SK-N-SH (cell line): ENCODE measurements around the gene NTM. TPM values are rescaled to one million over a fixed set of nuclear protein-coding genes. Genes with fewer than 3 reads are reported as not detected.

Source experiments
- CTCF ChIA-PET: fragments of 300-600, 350-600 bp; formaldehyde crosslinking; extraction: SDS; loops from one replicate; lab custom pipeline; 2021; lab: Yijun Ruan, JAX
- POLR2A ChIA-PET: fragments of 350-600 bp; sonication (Branson Sonifier 250); formaldehyde crosslinking; extraction: SDS; loops from one replicate; lab custom pipeline; 2020; ENCODE audit warnings: antibody characterized with exemption, inconsistent platforms; lab: Yijun Ruan, JAX
- DNase-seq: peaks from one replicate; pipeline ENCODE4 v3.0.0; 2012
- H2AFZ ChIP-seq: fragments of 200-600 bp; sonication (generic); 2 replicates; pipeline ENCODE4 v1.8.1; 2016; ENCODE audit warnings: antibody characterized with exemption, mild to moderate bottlenecking, low read depth
- H3F3A ChIP-seq: fragments of 200-600 bp; sonication (generic); replicated peaks from 2 replicates; pipeline ENCODE3; 2016; ENCODE audit warnings: antibody characterized with exemption, mild to moderate bottlenecking; ENCODE audit not compliant: insufficient read depth
- H3K27ac ChIP-seq, 2 experiments: fragments of 200-500 bp in 1 of 2; fragments of 200-600 bp in 1 of 2; sonication (Bioruptor generic) in 1 of 2; sonication (generic), shearing (Covaris generic) in 1 of 2; 2 replicates each; pipeline versions ENCODE4 v1.5.1 to v1.6.1; 2014 to 2016; ENCODE audit warnings: low read depth in 2 of 2, inconsistent platforms in 1 of 2, low read length in 1 of 2, mild to moderate bottlenecking in 1 of 2, mixed read lengths in 1 of 2
- H3K27me3 ChIP-seq: fragments of 200-600 bp; sonication (generic), shearing (Covaris generic); 2 replicates; pipeline ENCODE4 v1.6.1; 2016; ENCODE audit warnings: mixed run types; ENCODE audit not compliant: insufficient read depth
- H3K36me3 ChIP-seq, 2 experiments: fragments of 200-500 bp in 1 of 2; fragments of 200-600 bp in 1 of 2; sonication (Bioruptor generic) in 1 of 2; sonication (generic) in 1 of 2; replicated peaks in 1 of 2; 2 replicates each; pipeline versions ENCODE3 to v1.5.1; 2014 to 2016; ENCODE audit warnings: low read length in 1 of 2, mild to moderate bottlenecking in 1 of 2; ENCODE audit not compliant: insufficient read depth in 2 of 2, control insufficient read depth in 1 of 2
- H3K4me1 ChIP-seq, 2 experiments: fragments of 200-500 bp in 1 of 2; fragments of 200-600 bp in 1 of 2; sonication (Bioruptor generic) in 1 of 2; sonication (generic), shearing (Covaris generic) in 1 of 2; 2 replicates each; pipeline versions ENCODE4 v1.5.1 to v1.6.1; 2014 to 2016; ENCODE audit warnings: low read depth in 1 of 2, low read length in 1 of 2, mixed run types in 1 of 2; ENCODE audit not compliant: insufficient read depth in 2 of 2, control insufficient read depth in 1 of 2
- H3K4me2 ChIP-seq: fragments of 200-600 bp; sonication (generic), shearing (Covaris generic); 2 replicates; pipeline ENCODE4 v1.6.1; 2017; ENCODE audit warnings: mixed run types
- H3K4me3 ChIP-seq, 2 experiments: fragments of 200-500 bp in 1 of 2; fragments of 200-600 bp in 1 of 2; sonication (Bioruptor generic) in 1 of 2; sonication (generic), shearing (Covaris generic) in 1 of 2; 2 replicates each; pipeline versions ENCODE4 v1.5.1 to v1.8.1; 2014 to 2016; ENCODE audit warnings: low read depth in 2 of 2, inconsistent platforms in 1 of 2, low read length in 1 of 2, mild to moderate bottlenecking in 1 of 2, mixed read lengths in 1 of 2, moderate library complexity in 1 of 2
- H3K79me2 ChIP-seq: fragments of 200-600 bp; sonication (generic); 2 replicates; pipeline ENCODE4 v1.8.1; 2017; ENCODE audit warnings: mild to moderate bottlenecking; ENCODE audit not compliant: insufficient read depth
- H3K9ac ChIP-seq: fragments of 200-600 bp; sonication (generic); 2 replicates; pipeline ENCODE4 v1.6.1; 2017; ENCODE audit warnings: mixed run types
- H3K9me2 ChIP-seq: fragments of 200-600 bp; sonication (generic); 2 replicates; pipeline ENCODE4 v1.6.1; 2017; ENCODE audit warnings: mixed run types
- H3K9me3 ChIP-seq: fragments of 200-600 bp; sonication (generic); 2 replicates; pipeline ENCODE4 v1.6.1; 2017; ENCODE audit warnings: mixed run types, mild to moderate bottlenecking, moderate library complexity
- H4K20me1 ChIP-seq: fragments of 200-600 bp; sonication (generic); 2 replicates; pipeline ENCODE4 v1.6.1; 2017; ENCODE audit warnings: mild to moderate bottlenecking, mixed run types; ENCODE audit not compliant: insufficient read depth
- CHD2 ChIP-seq: fragments of 150-350 bp; IDR thresholded peaks from 2 replicates; pipeline ENCODE4 v1.6.1; 2018; ENCODE audit warnings: low read length; ENCODE audit not compliant: partially characterized antibody
- EP300 ChIP-seq, 2 experiments: IDR thresholded peaks; 2 replicates each; pipeline versions ENCODE4 v1.4.0 to v1.6.1; 2012; ENCODE audit warnings: borderline replicate concordance in 1 of 2, low read depth in 1 of 2, low read length in 1 of 2
- IRF3 ChIP-seq: fragments of 150-350 bp; IDR thresholded peaks from 2 replicates; pipeline ENCODE4 v1.6.1; 2016; ENCODE audit warnings: mild to moderate bottlenecking, low read depth, low read length
- MAX ChIP-seq: IDR thresholded peaks from 2 replicates; pipeline ENCODE4 v1.4.0; 2012; ENCODE audit warnings: low read depth
- NFIC ChIP-seq: IDR thresholded peaks from 2 replicates; pipeline ENCODE4 v1.4.0; 2012; ENCODE audit warnings: borderline replicate concordance
- NRF1 ChIP-seq: IDR thresholded peaks from 2 replicates; pipeline ENCODE4 v1.6.1; 2012; ENCODE audit warnings: low read depth, mild to moderate bottlenecking, low read length
- PBX3 ChIP-seq: IDR thresholded peaks from 2 replicates; pipeline ENCODE4; 2012
- POLR2AphosphoS5 ChIP-seq: IDR thresholded peaks from 2 replicates; pipeline ENCODE4 v1.6.1; 2012; ENCODE audit warnings: low read depth, low read length
- RAD21 ChIP-seq: IDR thresholded peaks from 2 replicates; pipeline ENCODE4 v1.6.1; 2012; ENCODE audit warnings: mild to moderate bottlenecking, low read length
- REST ChIP-seq: IDR thresholded peaks from 2 replicates; pipeline ENCODE4 v1.6.1; 2012; ENCODE audit warnings: mild to moderate bottlenecking, low read depth, low read length, moderate library complexity
- RXRA ChIP-seq: IDR thresholded peaks from 2 replicates; pipeline ENCODE4 v1.4.0; 2012; ENCODE audit warnings: low read depth, mild to moderate bottlenecking, borderline replicate concordance
- SIN3A ChIP-seq: IDR thresholded peaks from 2 replicates; pipeline ENCODE4 v1.6.1; 2012; ENCODE audit warnings: low read depth, mild to moderate bottlenecking, low read length, moderate library complexity, borderline replicate concordance
- TAF1 ChIP-seq: IDR thresholded peaks from 2 replicates; pipeline ENCODE4 v1.6.1; 2012; ENCODE audit warnings: low read depth, mild to moderate bottlenecking, low read length, moderate library complexity, borderline replicate concordance
- TCF12 ChIP-seq: IDR thresholded peaks from 2 replicates; pipeline ENCODE4 v1.4.0; 2012
- TEAD4 ChIP-seq: IDR thresholded peaks from 2 replicates; pipeline ENCODE4 v1.4.0; 2012; ENCODE audit warnings: mild to moderate bottlenecking, borderline replicate concordance; ENCODE audit not compliant: insufficient read depth
- WGBS: methylation state at CpG from one replicate; pipeline ENCODE4 v1.1.6; 2017; ENCODE audit warnings: low lambda C conversion rate; 5-methylcytosine and 5-hydroxymethylcytosine counted together
- polyA plus RNA-seq, 3 experiments: library from polyadenylated mRNA; depleted of rRNA; stranded (reverse); fragments of >200 nt; gene quantifications; 2 replicates each; pipeline ENCODE4 v1.2.3, GENCODE V29; 2012

Gene NTM
- polyA plus RNA-seq, 1 of the 3 experiments (the other 2 are of a cell fraction): 20.0 TPM

GRCh38 chr11:132217856-132218255 lies 847.4 kb downstream of the NTM start:
- Histone ChIP-seq H3F3A (no peaks in the 10 kb centered on the region), H3K79me2 (no peaks in the 10 kb centered on the region), H3K27me3 (no peaks in the 10 kb centered on the region), H3K36me3 (no peaks in the 10 kb centered on the region), H3K27ac (no peak overlapping the region), H3K4me2 (no peak overlapping the region), H2AFZ (no peak overlapping the region), H3K4me3 (no peak overlapping the region), H3K9ac (no peak overlapping the region), H3K9me2 (no peaks in the 10 kb centered on the region), H4K20me1 (no peaks in the 10 kb centered on the region; the same call in 1 of the 2 replicates), H3K4me1 (no peaks in the 10 kb centered on the region; a peak in 1 of 4 replicates), H3K9me3 (no peaks in the 10 kb centered on the region)
- CTCF ChIA-PET: no interaction called here
- TF ChIP-seq IRF3 (no peak), PBX3 (no peak), CHD2 (no peak), RAD21 (no peak), REST (no peak), MAX (no peak), NRF1 (no peak), TAF1 (no peak), TEAD4 (no peak)
- 88% methylated on average over 3 of the region's 5 CpGs for WGBS
- DNase-seq: no peak
- POLR2A ChIA-PET: no interaction called here

- H2AFZ ChIP-seq: no peak overlapping the region
- no peak overlapping the region for H3K9ac ChIP-seq
- ChIA-PET POLR2A (no interaction called here), CTCF (interaction anchor here (1.5 kb wide), 1 partner anchor 473 kb away, joined by 3 read pairs; no protein-coding TSS in a partner anchor)
- H3K9me2 ChIP-seq: no peaks in the 10 kb centered on the region
- DNase-seq: no peak
- H3K36me3 ChIP-seq: no peaks in the 10 kb centered on the region
- no peak overlapping the region for H3K4me3 ChIP-seq
- H4K20me1 ChIP-seq: no peaks in the 10 kb centered on the region; the same call in 1 of the 2 replicates
- H3K27ac ChIP-seq: peak overlapping the region in 1 of 2 experiments; percentile 64; a peak in 2 of 4 replicates
- 27% methylated on average over 1 of the region's 1 CpG for WGBS
- no peaks in the 10 kb centered on the region for H3K27me3 ChIP-seq
- H3F3A ChIP-seq: no peaks in the 10 kb centered on the region
- no peaks in the 10 kb centered on the region for H3K79me2 ChIP-seq
- H3K4me2 ChIP-seq: peak overlapping the region; percentile 40; the same call in 1 of the 2 replicates
- no peaks in the 10 kb centered on the region; a peak in 1 of 4 replicates for H3K4me1 ChIP-seq
- TF ChIP-seq EP300 (IDR thresholded peaks at IDR 0.05; ENCODE audit: borderline replicate concordance in 1 of 2, low read depth in 1 of 2, low read length in 1 of 2) (peak in 1 of 2 experiments; percentile 15; a peak in 1 of 4 replicates), SIN3A (no peak), PBX3 (peak; percentile 27; the same call in 1 of the 2 replicates), RXRA (0 out of 2 replicates have a peak, but pooled peaks have one; percentile 11), NFIC (peak; percentile 25; the same call in 1 of the 2 replicates), NRF1 (no peak), POLR2AphosphoS5 (peak; percentile 45; the same call in 1 of the 2 replicates), TCF12 (peak; percentile 86)
- TF ChIP-seq, all 33 proteins: peak for 6
- H3K9me3 ChIP-seq: no peaks in the 10 kb centered on the region
Observed at GRCh38 chr11:132220474-132220873, 850.1 kb downstream of the NTM start.
